Measurements from ENCODE around the gene CDC42EP3. TPM values are rescaled to one million over a fixed set of nuclear protein-coding genes. Genes with fewer than 3 reads are reported as not detected.

CDC42EP3 gene
- total RNA-seq, 1 donor from 2014 or later: 32.9 TPM

DNA sequence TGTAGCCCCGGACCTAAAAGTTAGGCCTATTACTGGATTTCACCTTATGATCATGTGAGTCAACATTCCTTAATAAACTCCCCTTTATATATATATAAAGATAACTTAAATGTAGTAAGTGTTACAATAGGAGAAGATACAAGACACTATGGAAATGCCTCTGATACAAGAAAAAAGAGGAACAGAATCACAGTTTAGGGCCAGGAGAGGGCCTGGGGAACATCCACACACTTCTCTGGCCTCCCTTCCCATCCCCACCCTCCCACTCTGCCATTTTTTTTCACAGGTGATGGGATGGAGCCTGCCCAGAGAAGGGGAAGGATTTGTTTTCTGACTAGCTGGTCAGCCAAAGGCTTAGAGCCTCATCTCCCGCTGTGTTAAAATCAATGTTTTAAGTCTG is 6.4 kb downstream of the CDC42EP3 start:
- Mint-ChIP-seq H3K27ac (ENCODE audit: unreplicated experiment) (no peak overlapping the region), H3K27me3 (ENCODE audit: unreplicated experiment) (no peaks in the 10 kb centered on the region), H3K4me1 (ENCODE audit: low read depth, unreplicated experiment) (peaks cover 35% of the 10 kb centered on the region), H3K4me3 (ENCODE audit: unreplicated experiment) (no peak overlapping the region), H3K36me3 (ENCODE audit: unreplicated experiment) (no peaks in the 10 kb centered on the region), H3K9me3 (ENCODE audit: unreplicated experiment) (no peaks in the 10 kb centered on the region)
- TF ChIP-seq, protein P1, sequence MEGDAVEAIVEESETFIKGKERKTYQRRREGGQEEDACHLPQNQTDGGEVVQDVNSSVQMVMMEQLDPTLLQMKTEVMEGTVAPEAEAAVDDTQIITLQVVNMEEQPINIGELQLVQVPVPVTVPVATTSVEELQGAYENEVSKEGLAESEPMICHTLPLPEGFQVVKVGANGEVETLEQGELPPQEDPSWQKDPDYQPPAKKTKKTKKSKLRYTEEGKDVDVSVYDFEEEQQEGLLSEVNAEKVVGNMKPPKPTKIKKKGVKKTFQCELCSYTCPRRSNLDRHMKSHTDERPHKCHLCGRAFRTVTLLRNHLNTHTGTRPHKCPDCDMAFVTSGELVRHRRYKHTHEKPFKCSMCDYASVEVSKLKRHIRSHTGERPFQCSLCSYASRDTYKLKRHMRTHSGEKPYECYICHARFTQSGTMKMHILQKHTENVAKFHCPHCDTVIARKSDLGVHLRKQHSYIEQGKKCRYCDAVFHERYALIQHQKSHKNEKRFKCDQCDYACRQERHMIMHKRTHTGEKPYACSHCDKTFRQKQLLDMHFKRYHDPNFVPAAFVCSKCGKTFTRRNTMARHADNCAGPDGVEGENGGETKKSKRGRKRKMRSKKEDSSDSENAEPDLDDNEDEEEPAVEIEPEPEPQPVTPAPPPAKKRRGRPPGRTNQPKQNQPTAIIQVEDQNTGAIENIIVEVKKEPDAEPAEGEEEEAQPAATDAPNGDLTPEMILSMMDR (IDR thresholded peaks at IDR 0.05; ENCODE audit: partially characterized antibody, unreplicated experiment): no peak
- DNase-seq: no peak

DNA sequence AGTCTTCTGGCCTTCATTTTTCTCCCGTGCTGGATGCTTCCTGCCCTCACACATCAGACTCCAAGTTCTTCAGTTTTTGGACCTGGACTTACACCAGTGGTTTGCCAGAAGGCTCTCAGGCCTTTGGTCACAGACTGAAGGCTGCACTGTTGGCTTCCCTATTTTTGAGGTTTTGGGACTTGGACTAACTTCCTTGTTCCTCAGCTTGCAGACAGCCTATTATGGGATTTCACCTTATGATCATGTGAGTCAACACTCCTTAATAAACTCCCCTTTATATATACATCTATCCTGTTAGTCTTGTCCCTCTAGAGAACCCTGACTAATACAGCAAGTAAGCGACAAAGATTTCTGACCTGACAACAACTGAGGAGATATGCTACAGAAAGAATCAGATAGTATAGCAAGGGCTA is 7.2 kb downstream of the CDC42EP3 start:
- Mint-ChIP-seq H3K4me1 (ENCODE audit: low read depth, unreplicated experiment) (peaks cover 32% of the 10 kb centered on the region), H3K36me3 (ENCODE audit: unreplicated experiment) (no peaks in the 10 kb centered on the region), H3K4me3 (ENCODE audit: unreplicated experiment) (peak overlapping the region; percentile 21), H3K27me3 (ENCODE audit: unreplicated experiment) (no peaks in the 10 kb centered on the region), H3K9me3 (ENCODE audit: unreplicated experiment) (no peaks in the 10 kb centered on the region), H3K27ac (ENCODE audit: unreplicated experiment) (no peak overlapping the region)
- no peak for DNase-seq
- TF ChIP-seq, protein P1 (IDR thresholded peaks at IDR 0.05; ENCODE audit: partially characterized antibody, unreplicated experiment): no peak

DNA sequence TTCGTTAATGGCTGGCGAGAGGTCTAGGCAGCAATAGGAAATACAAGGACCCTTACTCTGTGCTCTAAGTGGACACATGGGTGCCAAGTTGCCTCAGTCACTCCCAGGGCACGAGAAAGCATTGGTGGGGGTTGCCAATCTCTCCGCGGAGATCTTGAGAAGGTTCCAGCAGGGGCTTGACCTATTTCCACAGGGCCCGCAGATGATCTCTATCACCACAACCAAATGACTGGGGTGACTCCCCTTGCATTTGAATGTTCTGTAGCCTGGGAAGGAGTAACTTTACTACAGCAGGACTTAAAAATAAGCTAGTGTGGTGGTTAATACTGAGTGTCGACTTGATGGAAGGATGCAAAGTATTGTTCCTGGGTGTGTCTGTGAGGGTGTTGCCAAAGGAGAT is 8.1 kb downstream of the CDC42EP3 start:
- H3K36me3 Mint-ChIP-seq (ENCODE audit: unreplicated experiment): no peaks in the 10 kb centered on the region
- no peak for DNase-seq
- peaks cover 34% of the 10 kb centered on the region for H3K4me1 Mint-ChIP-seq (ENCODE audit: low read depth, unreplicated experiment)
- no peaks in the 10 kb centered on the region for H3K9me3 Mint-ChIP-seq (ENCODE audit: unreplicated experiment)
- H3K27ac Mint-ChIP-seq (ENCODE audit: unreplicated experiment): no peak overlapping the region
- H3K4me3 Mint-ChIP-seq (ENCODE audit: unreplicated experiment): no peak overlapping the region
- H3K27me3 Mint-ChIP-seq (ENCODE audit: unreplicated experiment): no peaks in the 10 kb centered on the region
- TF ChIP-seq, protein P1 (IDR thresholded peaks at IDR 0.05; ENCODE audit: partially characterized antibody, unreplicated experiment): no peak

DNA sequence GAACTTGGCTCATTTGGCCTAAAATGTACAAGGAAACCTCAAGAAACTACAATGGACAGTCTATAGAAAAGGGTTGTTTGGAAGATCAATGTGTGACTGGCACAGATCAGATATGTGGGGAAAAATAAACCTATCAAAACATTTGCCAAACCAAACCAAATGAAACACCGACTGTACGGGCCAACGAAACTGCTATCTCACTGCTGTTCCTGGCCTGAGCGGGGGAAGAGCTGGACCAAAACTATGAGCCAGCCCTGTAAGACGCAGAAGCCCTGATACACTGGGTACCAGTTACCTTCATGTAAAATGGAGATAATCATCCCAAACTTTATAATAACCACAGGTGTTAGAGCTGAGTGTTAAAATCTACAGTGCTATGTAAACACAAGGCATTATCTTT is 11.7 kb downstream of the CDC42EP3 start:
- no peak overlapping the region for H3K4me3 Mint-ChIP-seq (ENCODE audit: unreplicated experiment)
- peaks cover 6% of the 10 kb centered on the region for H3K9me3 Mint-ChIP-seq (ENCODE audit: unreplicated experiment)
- DNase-seq: no peak
- H3K36me3 Mint-ChIP-seq (ENCODE audit: unreplicated experiment): no peaks in the 10 kb centered on the region
- peaks cover 45% of the 10 kb centered on the region for H3K4me1 Mint-ChIP-seq (ENCODE audit: low read depth, unreplicated experiment)
- H3K27ac Mint-ChIP-seq (ENCODE audit: unreplicated experiment): no peak overlapping the region
- no peaks in the 10 kb centered on the region for H3K27me3 Mint-ChIP-seq (ENCODE audit: unreplicated experiment)
- TF ChIP-seq, protein P1 (IDR thresholded peaks at IDR 0.05; ENCODE audit: partially characterized antibody, unreplicated experiment): no peak

DNA sequence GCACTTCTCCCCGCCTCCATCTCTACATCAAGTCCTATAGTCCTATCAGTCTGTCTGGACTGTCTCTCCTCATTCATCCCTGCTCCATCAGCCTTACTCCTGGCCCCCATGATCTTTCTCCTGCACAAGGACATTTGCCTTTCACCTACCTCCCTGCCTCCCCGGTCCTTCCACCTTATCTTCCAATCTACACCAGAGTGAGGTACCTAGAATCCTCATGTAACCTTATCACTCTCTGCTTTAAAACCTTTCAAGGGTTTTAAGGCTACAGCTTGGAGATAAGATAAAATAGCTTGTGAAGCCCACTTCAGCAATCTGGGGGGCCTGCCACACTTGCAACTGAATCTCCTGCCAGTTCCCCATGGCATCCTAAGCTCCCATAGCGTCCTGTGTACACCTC is 12.8 kb downstream of the CDC42EP3 start:
- TF ChIP-seq, protein P1 (IDR thresholded peaks at IDR 0.05; ENCODE audit: partially characterized antibody, unreplicated experiment): no peak
- Mint-ChIP-seq H3K4me1 (ENCODE audit: low read depth, unreplicated experiment) (peaks cover 49% of the 10 kb centered on the region), H3K27ac (ENCODE audit: unreplicated experiment) (no peak overlapping the region), H3K27me3 (ENCODE audit: unreplicated experiment) (no peaks in the 10 kb centered on the region), H3K36me3 (ENCODE audit: unreplicated experiment) (no peaks in the 10 kb centered on the region), H3K4me3 (ENCODE audit: unreplicated experiment) (no peak overlapping the region), H3K9me3 (ENCODE audit: unreplicated experiment) (peaks cover 6% of the 10 kb centered on the region)
- DNase-seq: no peak

Data from glutamatergic neuron (in vitro differentiated cells).